Thymus (tissue), 11 donors: Measurements from ENCODE around the gene NNMT. TPM values are rescaled to one million over a fixed set of nuclear protein-coding genes. Genes with fewer than 3 reads are reported as not detected.

ENCODE experiments used
- DNase-seq, 9 donors: peaks; one replicate each; pipeline ENCODE4 v3.0.0-alpha.2; 2013; ENCODE audit warnings: low spot score in 9 of 9, low read depth in 6 of 9, missing footprints in 1 of 9
- H3K27ac ChIP-seq, 2 donors: one replicate each; pipeline ENCODE4 v1.5.1; 2013; ENCODE audit warnings: control low read depth in 1 of 2, low read depth in 1 of 2, low read length in 1 of 2, mild to moderate bottlenecking in 1 of 2, moderate library complexity in 1 of 2
- H3K27me3 ChIP-seq, 2 donors: one replicate each; pipeline ENCODE4 v1.5.1; 2013; ENCODE audit warnings: low read length in 1 of 2; ENCODE audit not compliant: control insufficient read depth in 2 of 2, insufficient read depth in 1 of 2
- H3K36me3 ChIP-seq, 2 donors: one replicate each; pipeline ENCODE4 v1.5.1; 2013; ENCODE audit warnings: low read length in 1 of 2, mild to moderate bottlenecking in 1 of 2, moderate library complexity in 1 of 2; ENCODE audit not compliant: control insufficient read depth in 2 of 2, insufficient read depth in 2 of 2
- H3K4me1 ChIP-seq, 2 donors: one replicate each; pipeline ENCODE4 v1.5.1; 2013; ENCODE audit warnings: low read length in 2 of 2; ENCODE audit not compliant: control insufficient read depth in 2 of 2, insufficient read depth in 2 of 2
- H3K4me3 ChIP-seq, 2 donors: one replicate each; pipeline ENCODE4 v1.5.1; 2013; ENCODE audit warnings: low read length in 2 of 2, control low read depth in 1 of 2, mild to moderate bottlenecking in 1 of 2
- H3K9me3 ChIP-seq, 2 donors: one replicate each; pipeline ENCODE4 v1.5.1; 2013; ENCODE audit warnings: low read length in 1 of 2, mild to moderate bottlenecking in 1 of 2; ENCODE audit not compliant: control insufficient read depth in 2 of 2, insufficient read depth in 1 of 2
- WGBS: extraction: QIAGEN DNeasy Blood & Tissue Kit; methylation state at CpG from one replicate; pipeline ENCODE4 v1.1.7; 2013; 5-methylcytosine and 5-hydroxymethylcytosine counted together
- polyA plus RNA-seq: library from polyadenylated mRNA; stranded (reverse); fragments of 200-250 nt; gene quantifications from one replicate; pipeline ENCODE4 v1.2.3, GENCODE V29; 2013
- total RNA-seq: library from RNA; stranded (reverse); fragments of 120-200 nt; gene quantifications from one replicate; pipeline ENCODE4 v1.2.4, GENCODE V29; 2013
- donor health status: healthy.

The NNMT gene
- total and polyA plus RNA-seq, 2 donors = 0.99 to 351 TPM

DNA sequence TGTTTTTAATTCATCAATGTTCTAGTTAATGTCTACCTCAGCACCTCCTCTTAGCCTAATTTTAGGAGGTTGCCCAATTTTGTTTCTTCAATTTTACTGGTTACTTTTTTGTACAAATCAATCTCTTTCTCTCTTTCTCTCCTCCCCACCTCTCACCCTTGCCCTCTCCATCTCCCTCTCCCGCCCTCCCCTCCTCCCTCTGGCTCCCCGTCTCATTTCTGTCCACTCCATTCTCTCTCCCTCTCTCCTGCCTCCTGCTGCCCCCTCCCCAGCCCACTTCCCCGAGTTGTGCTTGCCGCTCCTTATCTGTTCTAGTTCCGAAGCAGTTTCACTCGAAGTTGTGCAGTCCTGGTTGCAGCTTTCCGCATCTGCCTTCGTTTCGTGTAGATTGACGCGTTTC lies 40.9 kb upstream of the NNMT start:
- Histone ChIP-seq H3K27ac (no peak overlapping the region), H3K9me3 (no peaks in the 10 kb centered on the region), H3K27me3 (no peaks in the 10 kb centered on the region), H3K4me3 (no peak overlapping the region), H3K36me3 (peaks cover 0 to 4% of the 10 kb centered on the region in 2 donors), H3K4me1 (peaks cover 0 to 16% of the 10 kb centered on the region in 2 donors)
- 98% methylated on average over 11 of the region's 11 CpGs for WGBS
- DNase-seq = no peak

DNA sequence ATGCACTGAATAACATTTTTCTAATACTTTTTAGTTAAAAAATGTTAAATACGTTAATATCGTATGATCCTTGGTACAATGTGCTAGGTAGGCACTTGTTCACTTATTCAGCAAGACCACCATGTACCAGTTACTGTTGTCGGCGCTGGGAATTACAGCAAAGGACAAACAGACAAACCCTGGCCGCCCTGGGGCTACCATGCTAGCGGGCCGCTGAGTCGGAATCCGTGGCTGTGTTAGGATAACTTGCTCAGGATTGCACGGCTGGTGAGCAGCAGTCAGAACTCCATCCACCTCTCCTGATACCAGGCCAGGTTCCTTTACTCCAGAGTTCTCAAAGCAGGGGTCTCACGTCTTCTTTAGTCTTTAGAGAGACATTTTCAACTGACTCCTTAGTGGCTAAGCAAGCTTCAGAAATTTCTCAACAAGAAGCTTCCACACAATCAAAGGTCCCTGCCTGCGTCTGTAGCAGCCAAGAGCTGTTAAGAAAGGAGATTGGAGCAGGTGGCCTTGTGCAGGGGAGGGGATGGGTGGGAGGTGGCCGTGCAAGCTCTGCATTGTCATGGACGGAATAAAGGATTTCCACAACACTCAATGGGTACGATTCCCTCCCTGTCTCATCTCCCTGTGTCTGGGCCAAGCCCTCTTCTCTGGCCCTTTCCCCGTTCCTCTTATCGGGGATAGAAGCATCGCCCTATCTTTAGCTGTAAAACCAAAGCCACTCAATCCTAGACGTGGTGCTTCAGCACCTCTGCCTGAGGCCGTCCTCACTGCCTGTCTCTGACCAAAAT lies 39.8 kb upstream of the NNMT start:
- no peak overlapping the region for H3K4me3 ChIP-seq
- H3K4me1 ChIP-seq = peaks cover 0 to 16% of the 10 kb centered on the region in 2 donors

DNA sequence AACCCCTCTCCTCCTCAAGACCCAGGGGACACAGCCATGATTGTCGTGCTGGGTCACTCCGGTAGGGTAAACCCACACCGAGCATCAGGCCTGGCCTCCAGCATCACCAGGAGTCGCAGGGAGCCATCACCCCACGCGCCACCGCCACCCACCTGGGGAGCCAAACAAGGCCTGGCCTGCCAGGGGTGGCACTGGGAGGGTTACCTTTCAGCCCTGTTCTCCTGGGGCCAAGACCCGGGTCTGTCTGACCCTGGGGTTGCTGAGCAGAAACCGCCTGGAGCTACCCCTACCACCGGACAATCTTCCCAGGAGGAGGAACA lies 39.3 kb upstream of the NNMT start:
- 97% methylated on average over 10 of the region's 10 CpGs for WGBS
- no peak overlapping the region for H3K4me3 ChIP-seq
- H3K4me1 ChIP-seq = peaks cover 0 to 16% of the 10 kb centered on the region in 2 donors
- H3K27me3 ChIP-seq = no peaks in the 10 kb centered on the region
- H3K27ac ChIP-seq = no peak overlapping the region
- H3K9me3 ChIP-seq = no peaks in the 10 kb centered on the region
- H3K36me3 ChIP-seq = no peaks in the 10 kb centered on the region
- DNase-seq = no peak

More for the DNA sequence above, 39.8 kb upstream of the NNMT start:
- Histone ChIP-seq H3K9me3 (no peaks in the 10 kb centered on the region), H3K36me3 (no peaks in the 10 kb centered on the region), H3K27me3 (no peaks in the 10 kb centered on the region), H3K27ac (no peak overlapping the region)
- DNase-seq = no peak
- WGBS = 96% methylated on average over 20 of the region's 20 CpGs

DNA sequence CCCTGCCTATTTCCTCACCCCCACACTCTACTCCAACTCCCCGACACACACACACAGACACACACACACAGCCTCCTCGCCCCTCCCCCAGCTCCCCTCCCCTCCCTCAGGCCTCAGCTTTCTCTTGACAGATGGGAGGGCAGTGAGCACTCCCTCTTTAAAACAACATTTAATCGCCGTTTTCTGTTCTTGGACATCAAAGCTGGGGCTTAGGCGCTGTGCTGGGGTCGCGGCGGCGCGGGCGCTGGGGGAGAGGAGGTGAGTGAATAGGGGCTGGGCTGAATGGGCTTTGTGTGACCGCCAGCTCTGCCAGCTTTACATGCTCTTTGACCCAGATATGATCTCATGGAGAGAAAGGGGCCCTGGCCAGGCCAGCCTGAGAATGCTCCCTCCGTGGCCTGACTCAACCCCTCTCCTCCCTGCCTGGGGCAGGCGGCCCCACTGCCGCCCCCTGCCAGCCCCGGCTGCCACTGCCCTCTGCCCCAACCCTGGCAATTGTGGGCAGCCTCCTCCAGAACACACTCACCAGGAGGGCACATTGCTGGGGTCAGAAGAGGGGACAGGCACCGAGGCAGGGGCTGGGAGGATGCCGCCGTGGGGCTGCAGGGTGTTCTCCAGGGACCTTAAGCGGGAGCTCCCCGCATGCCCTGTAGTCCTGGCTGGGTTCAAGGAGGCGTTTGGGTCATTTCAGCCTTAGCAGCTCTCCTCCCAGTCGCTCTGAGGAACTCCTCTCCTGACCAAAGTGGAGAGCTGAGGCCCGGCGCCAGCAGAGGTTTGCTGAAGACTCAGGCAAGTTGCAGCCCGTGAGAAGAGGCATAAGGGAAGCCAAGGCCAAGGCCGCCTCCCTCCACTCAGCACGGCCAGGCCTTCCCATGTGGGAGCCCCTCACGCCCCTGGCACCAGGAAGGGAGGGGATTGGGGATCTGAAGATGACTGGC lies 38.3 kb upstream of the NNMT start:
- peaks cover 0 to 16% of the 10 kb centered on the region in 2 donors for H3K4me1 ChIP-seq
- H3K36me3 ChIP-seq = no peaks in the 10 kb centered on the region
- H3K27me3 ChIP-seq = peaks cover 0 to 1% of the 10 kb centered on the region in 2 donors
- no peak overlapping the region for H3K4me3 ChIP-seq
- peak overlapping the region in 1 of 2 donors; percentile 54 for H3K27ac ChIP-seq
- WGBS = 89% methylated on average over 29 of the region's 29 CpGs
- DNase-seq = no peak
- no peaks in the 10 kb centered on the region for H3K9me3 ChIP-seq

DNA sequence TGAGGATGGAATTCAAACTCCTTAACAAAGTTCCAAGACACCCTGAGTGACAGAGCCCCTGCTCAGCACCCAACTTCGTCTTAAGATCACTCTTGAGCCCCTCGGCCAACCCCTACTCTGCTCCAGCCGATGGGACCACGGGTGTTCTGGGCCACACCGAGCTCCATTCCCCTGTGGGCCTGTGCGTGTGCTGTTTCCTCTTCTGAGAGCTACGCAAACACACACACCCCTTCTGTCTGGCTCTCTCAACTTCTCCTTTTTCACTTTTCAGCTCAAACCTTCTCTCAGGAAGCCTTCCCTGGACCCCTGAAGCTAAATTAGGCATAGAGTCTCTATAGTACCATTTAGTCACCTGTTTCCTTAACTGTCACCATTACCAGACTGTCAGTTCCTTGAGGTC lies 37.5 kb upstream of the NNMT start:
- peak overlapping the region in 1 of 2 donors; percentile 54 for H3K27ac ChIP-seq
- peak in 1 of 9 donors; percentile 24 for DNase-seq
- 34% methylated on average over 7 of the region's 7 CpGs for WGBS
- H3K36me3 ChIP-seq = no peaks in the 10 kb centered on the region
- H3K9me3 ChIP-seq = no peaks in the 10 kb centered on the region
- H3K4me1 ChIP-seq = peaks cover 0 to 16% of the 10 kb centered on the region in 2 donors
- H3K4me3 ChIP-seq = no peak overlapping the region
- H3K27me3 ChIP-seq = peaks cover 0 to 7% of the 10 kb centered on the region in 2 donors

DNA sequence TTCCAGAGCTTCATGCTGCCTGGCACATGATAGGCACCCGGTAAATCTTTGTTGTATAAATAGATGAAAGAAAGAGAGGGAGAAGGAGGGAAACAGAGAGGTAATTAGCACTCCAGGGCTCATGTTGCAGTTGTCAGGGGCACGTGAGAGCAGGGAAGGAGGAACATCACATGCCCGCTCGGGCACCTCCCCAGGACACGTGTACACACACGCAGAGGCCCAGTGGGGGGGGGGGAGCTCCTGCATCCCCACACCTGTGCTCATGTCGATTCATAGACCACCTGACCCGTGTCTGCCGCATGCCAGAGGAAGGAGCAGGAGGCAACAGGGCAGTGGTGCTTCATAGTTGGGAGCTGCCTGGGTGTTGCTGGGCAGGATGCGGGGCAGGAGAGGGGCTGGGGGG lies 37.1 kb upstream of the NNMT start:
- Histone ChIP-seq H3K27ac (peak overlapping the region in 1 of 2 donors; percentile 20), H3K9me3 (no peaks in the 10 kb centered on the region), H3K4me3 (no peak overlapping the region), H3K4me1 (peaks cover 0 to 16% of the 10 kb centered on the region in 2 donors), H3K27me3 (peaks cover 0 to 9% of the 10 kb centered on the region in 2 donors), H3K36me3 (no peaks in the 10 kb centered on the region)
- 22% methylated on average over 10 of the region's 10 CpGs for WGBS
- DNase-seq = peak in 4 of 9 donors; percentile 10 to 45 (median 22)

DNA sequence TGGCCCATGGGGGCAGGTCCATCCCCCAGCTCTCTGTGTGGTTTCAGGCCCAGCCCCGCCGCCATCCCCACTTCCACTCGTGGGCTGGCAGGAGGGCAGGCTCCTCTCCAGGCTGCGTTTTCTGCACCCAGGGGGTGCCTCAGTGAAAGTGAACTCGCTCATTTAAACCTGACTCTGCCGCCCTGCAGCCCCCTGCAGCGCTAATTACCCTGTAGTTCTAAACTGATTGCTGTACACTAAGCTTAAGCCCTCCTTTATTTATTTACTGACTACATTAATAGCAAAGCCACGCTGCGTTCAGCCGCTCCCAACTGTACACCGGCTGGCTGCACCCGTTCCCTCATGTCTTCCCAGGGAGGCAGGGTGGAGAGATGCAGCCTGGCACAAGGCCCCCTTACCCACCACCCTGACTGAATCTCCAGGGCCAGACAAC lies 36.6 kb upstream of the NNMT start:
- Histone ChIP-seq H3K9me3 (no peaks in the 10 kb centered on the region), H3K27ac (peak overlapping the region in 1 of 2 donors; percentile 20), H3K36me3 (no peaks in the 10 kb centered on the region), H3K27me3 (peaks cover 0 to 11% of the 10 kb centered on the region in 2 donors), H3K4me1 (peaks cover 0 to 16% of the 10 kb centered on the region in 2 donors), H3K4me3 (no peak overlapping the region)
- DNase-seq = no peak
- WGBS = 78% methylated on average over 12 of the region's 12 CpGs

DNA sequence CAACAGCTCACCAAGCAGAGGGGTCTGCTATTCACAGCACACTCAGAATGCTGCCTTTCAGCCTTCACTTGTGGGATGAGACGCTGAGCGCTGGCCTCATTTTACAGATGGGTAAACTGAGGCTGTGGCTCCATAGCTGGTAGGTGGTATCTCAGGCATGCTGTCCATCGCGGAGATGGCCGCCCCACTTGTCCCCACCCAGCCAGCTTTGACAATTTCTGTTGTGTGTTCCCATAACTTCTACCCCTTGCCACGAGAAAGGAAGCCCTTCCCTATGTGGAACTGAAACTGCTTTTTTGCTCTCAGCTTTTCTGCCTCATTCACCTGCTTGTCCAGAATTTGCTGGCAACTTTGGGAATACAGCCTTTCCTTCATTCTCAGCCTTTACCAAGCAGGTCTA lies 36.1 kb upstream of the NNMT start:
- peaks cover 0 to 16% of the 10 kb centered on the region in 2 donors for H3K4me1 ChIP-seq
- WGBS = 95% methylated on average over 6 of the region's 6 CpGs

DNA sequence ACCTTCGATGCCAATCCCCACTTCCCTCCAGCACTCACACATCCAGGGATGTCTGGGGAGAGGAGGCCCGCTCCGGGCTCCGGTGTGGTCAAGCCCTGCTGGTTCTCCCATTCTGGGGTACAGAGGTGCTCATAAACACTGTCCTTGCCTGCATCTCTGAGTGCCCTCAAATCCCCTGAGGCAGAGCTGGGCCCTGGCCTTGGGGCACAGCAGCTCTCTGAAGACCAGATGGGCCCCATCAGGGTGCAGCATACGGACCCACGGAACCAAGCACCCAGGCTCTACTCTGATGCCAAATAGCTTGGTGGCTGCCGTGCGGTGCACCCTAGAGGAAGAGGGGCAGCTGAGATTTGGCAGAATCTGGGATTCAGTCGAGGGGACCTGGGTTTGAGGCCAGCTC lies 35.7 kb upstream of the NNMT start:
- DNase-seq = no peak
- 87% methylated on average over 9 of the region's 9 CpGs for WGBS
- Histone ChIP-seq H3K27ac (no peak overlapping the region), H3K27me3 (peaks cover 0 to 17% of the 10 kb centered on the region in 2 donors), H3K9me3 (no peaks in the 10 kb centered on the region), H3K4me3 (no peak overlapping the region), H3K4me1 (peaks cover 0 to 16% of the 10 kb centered on the region in 2 donors), H3K36me3 (no peaks in the 10 kb centered on the region)

More for the DNA sequence above, 36.1 kb upstream of the NNMT start:
- Histone ChIP-seq H3K27ac (no peak overlapping the region), H3K27me3 (peaks cover 0 to 15% of the 10 kb centered on the region in 2 donors), H3K9me3 (no peaks in the 10 kb centered on the region), H3K4me3 (no peak overlapping the region), H3K36me3 (no peaks in the 10 kb centered on the region)
- no peak for DNase-seq
